ENCODE measurements around the gene SORBS1. TPM values are rescaled to one million over a fixed set of nuclear protein-coding genes. Genes with fewer than 3 reads are reported as not detected.

Gene SORBS1
- total and polyA plus RNA-seq, 2 donors (not counting 1 experiment from before 2014, with no cell fraction given), result 0.21 to 1.5 TPM

DNA sequence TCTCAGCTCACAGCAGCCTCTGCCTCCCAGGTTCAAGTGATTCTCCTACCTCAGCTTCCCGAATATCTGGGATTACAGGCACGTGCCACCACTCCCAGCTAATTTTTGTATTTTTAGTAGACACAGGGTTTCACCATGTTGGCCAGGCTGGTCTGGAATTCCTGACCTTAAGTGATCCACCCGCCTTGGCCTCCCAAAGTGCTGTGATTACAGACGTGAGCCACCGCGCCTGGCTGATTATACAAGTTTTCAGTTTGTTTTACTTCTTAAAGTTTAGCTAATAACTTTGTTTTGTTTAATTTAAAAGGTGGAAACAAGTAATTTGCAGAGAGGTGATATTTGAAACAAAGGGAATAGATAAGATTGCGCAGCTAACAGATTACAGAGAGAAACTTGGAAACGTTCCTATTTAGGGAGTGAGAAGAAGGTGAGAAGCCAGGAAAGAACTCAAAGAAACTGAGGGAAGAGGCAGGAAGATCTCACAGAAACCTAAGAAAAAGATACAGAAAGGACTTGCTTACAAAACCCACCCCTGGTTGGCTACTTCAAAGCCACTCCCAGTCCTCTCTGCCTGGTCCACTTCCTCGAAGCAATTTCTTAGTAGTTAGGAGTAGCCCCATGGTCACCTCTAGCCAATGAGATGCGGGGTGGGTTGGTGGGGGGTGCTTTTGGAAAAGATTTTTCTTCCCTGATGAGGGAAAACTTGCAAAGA, 255.4 kb downstream of the SORBS1 start:
- 91% methylated on average over 6 of the region's 10 CpGs for WGBS (ENCODE audit: insufficient coverage)
- no peak overlapping the region for H3K27ac Mint-ChIP-seq
- H3K27me3 ChIP-seq (replicated peaks in 1 of 4; ENCODE audit: control extremely low read depth in 1 of 4, control insufficient read depth in 3 of 4, insufficient read depth in 4 of 4, low read length in 3 of 4), result no peaks in the 10 kb centered on the region
- peaks cover 4% of the 10 kb centered on the region for H3K9me3 Mint-ChIP-seq (ENCODE audit: insufficient read depth)
- no peaks in the 10 kb centered on the region for H4K20me1 ChIP-seq (ENCODE audit: control insufficient read depth, insufficient read depth, low read length, poor library complexity, severe bottlenecking)
- H3K4me1 Mint-ChIP-seq, result peaks cover 21% of the 10 kb centered on the region
- H3K79me2 ChIP-seq (ENCODE audit: control insufficient read depth, insufficient read depth, low read length), result no peaks in the 10 kb centered on the region
- POLR2A ChIA-PET, result no interaction called here
- no peak overlapping the region for H3K9ac ChIP-seq (ENCODE audit: low read length)
- CTCF ChIA-PET, result interaction anchor here (1.1 kb wide), 1 partner anchor 59 kb away, joined by 3 read pairs; no protein-coding TSS in a partner anchor
- H3K27me3 Mint-ChIP-seq, result no peaks in the 10 kb centered on the region
- H3K4me3 Mint-ChIP-seq, result no peak overlapping the region
- no peaks in the 10 kb centered on the region for H3K36me3 ChIP-seq (replicated peaks in 1 of 2; ENCODE audit: control extremely low read depth in 1 of 2, control insufficient read depth in 1 of 2, extremely low read depth in 1 of 2, insufficient read depth in 2 of 2, low read length in 1 of 2)
- TF ChIP-seq EZH2 (IDR thresholded peaks at IDR 0.05; ENCODE audit: borderline replicate concordance, insufficient read depth, low read depth, low read length, poor library complexity, severe bottlenecking) (no peak), CTCF (IDR thresholded peaks at IDR 0.05) (no peak)
- H2AFZ ChIP-seq (ENCODE audit: insufficient read depth, low read depth, low read length, poor library complexity, severe bottlenecking), result no peak overlapping the region
- no peaks in the 10 kb centered on the region for H3K9me3 ChIP-seq (ENCODE audit: control extremely low read depth in 1 of 3, control insufficient read depth in 2 of 3, insufficient read depth in 1 of 3, low read length in 2 of 3)
- ATAC-seq (ENCODE audit: low read depth), result no peak
- H3K4me1 ChIP-seq (ENCODE audit: control insufficient read depth in 2 of 2, insufficient read depth in 2 of 2, low read length in 2 of 2), result peaks cover 12 to 13% of the 10 kb centered on the region in 2 donors
- H3K4me3 ChIP-seq (ENCODE audit: control extremely low read depth in 1 of 5, extremely low read depth in 1 of 5, insufficient read depth in 1 of 5, low read depth in 2 of 5, low read length in 4 of 5), result no peak overlapping the region
- DNase-seq, result no peak
- intact Hi-C loops (cut with micrococcal nuclease), result no loop called here
- H3K27ac ChIP-seq (ENCODE audit: low read length in 2 of 2), result no peak overlapping the region
- H3K4me2 ChIP-seq (replicated peaks; ENCODE audit: low read depth, low read length, poor library complexity, severe bottlenecking), result no peak overlapping the region

- no peaks in the 10 kb centered on the region for H3K9me3 ChIP-seq (ENCODE audit: control extremely low read depth in 1 of 3, control insufficient read depth in 2 of 3, insufficient read depth in 1 of 3, low read length in 2 of 3)
- WGBS (ENCODE audit: insufficient coverage), result no CpG with 5 or more reads among the region's 2 CpGs
- no peaks in the 10 kb centered on the region for H4K20me1 ChIP-seq (ENCODE audit: control insufficient read depth, insufficient read depth, low read length, poor library complexity, severe bottlenecking)
- Mint-ChIP-seq H3K27ac (no peak overlapping the region), H3K4me3 (no peak overlapping the region), H3K27me3 (no peaks in the 10 kb centered on the region), H3K4me1 (peaks cover 13% of the 10 kb centered on the region), H3K9me3 (ENCODE audit: insufficient read depth) (no peaks in the 10 kb centered on the region)
- no peaks in the 10 kb centered on the region for H3K36me3 ChIP-seq (replicated peaks in 1 of 2; ENCODE audit: control extremely low read depth in 1 of 2, control insufficient read depth in 1 of 2, extremely low read depth in 1 of 2, insufficient read depth in 2 of 2, low read length in 1 of 2)
- intact Hi-C loops (cut with micrococcal nuclease), result no loop called here
- ATAC-seq (ENCODE audit: low read depth) (no peak), DNase-seq (no peak)
- no peak overlapping the region for H3K27ac ChIP-seq (ENCODE audit: low read length in 2 of 2)
- POLR2A ChIA-PET, result no interaction called here
- TF ChIP-seq CTCF (IDR thresholded peaks at IDR 0.05), result no peak
- no peak for TF ChIP-seq EZH2 (IDR thresholded peaks at IDR 0.05; ENCODE audit: borderline replicate concordance, insufficient read depth, low read depth, low read length, poor library complexity, severe bottlenecking)
- no peaks in the 10 kb centered on the region for H3K27me3 ChIP-seq (replicated peaks in 1 of 4; ENCODE audit: control extremely low read depth in 1 of 4, control insufficient read depth in 3 of 4, insufficient read depth in 4 of 4, low read length in 3 of 4)
- no peak overlapping the region for H3K9ac ChIP-seq (ENCODE audit: low read length)
- CTCF ChIA-PET, result interaction anchor here (1.1 kb wide), 1 partner anchor 58 kb away, joined by 3 read pairs; no protein-coding TSS in a partner anchor
- no peak overlapping the region for H2AFZ ChIP-seq (ENCODE audit: insufficient read depth, low read depth, low read length, poor library complexity, severe bottlenecking)
- H3K4me1 ChIP-seq (ENCODE audit: control insufficient read depth in 2 of 2, insufficient read depth in 2 of 2, low read length in 2 of 2), result peaks cover 5% of the 10 kb centered on the region in 2 donors
- H3K4me3 ChIP-seq (ENCODE audit: control extremely low read depth in 1 of 5, extremely low read depth in 1 of 5, insufficient read depth in 1 of 5, low read depth in 2 of 5, low read length in 4 of 5), result no peak overlapping the region
- no peaks in the 10 kb centered on the region for H3K79me2 ChIP-seq (ENCODE audit: control insufficient read depth, insufficient read depth, low read length)
- H3K4me2 ChIP-seq (replicated peaks; ENCODE audit: low read depth, low read length, poor library complexity, severe bottlenecking), result no peak overlapping the region
Observed at GRCh38 chr10:95304976-95305375, 256.2 kb downstream of the SORBS1 start.
